ENCODE results near the gene UGT1A6. TPM values are rescaled to one million over a fixed set of nuclear protein-coding genes. Genes with fewer than 3 reads are reported as not detected.
A peak's percentile ranks its signal among the peaks of the same experiment; 100 is the strongest.

UGT1A6 gene
- total RNA-seq, 1 donor from 2014 or later = 0.13 TPM

DNA sequence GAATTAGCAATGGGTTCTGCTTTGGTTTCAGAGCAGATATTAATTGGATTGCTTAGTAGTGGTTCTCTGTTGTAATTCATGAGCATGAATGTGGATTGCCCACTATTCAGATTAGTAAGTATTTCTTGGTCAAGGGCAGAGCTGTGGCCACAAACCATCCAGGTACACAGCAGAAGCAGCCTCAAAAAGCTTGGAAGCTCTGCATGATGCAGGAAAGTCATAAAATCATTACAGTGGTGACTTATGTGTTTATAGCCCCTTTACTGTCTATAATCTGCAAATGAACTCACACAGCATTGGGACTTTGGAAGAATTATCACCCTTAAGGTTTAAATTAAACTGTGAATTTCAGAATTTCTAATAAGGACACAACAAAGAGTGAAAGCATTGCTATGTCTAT is 65.5 kb downstream of the UGT1A6 start:
- H3K4me3 ChIP-seq (ENCODE audit: low read depth, low read length) = no peak overlapping the region
- H3K27me3 ChIP-seq (ENCODE audit: control insufficient read depth, insufficient read depth, low read length) = no peaks in the 10 kb centered on the region
- DNase-seq (ENCODE audit: low read depth) = no peak
- H3K36me3 ChIP-seq (ENCODE audit: control insufficient read depth, insufficient read depth, low read length) = no peaks in the 10 kb centered on the region
- TF ChIP-seq, protein P1, sequence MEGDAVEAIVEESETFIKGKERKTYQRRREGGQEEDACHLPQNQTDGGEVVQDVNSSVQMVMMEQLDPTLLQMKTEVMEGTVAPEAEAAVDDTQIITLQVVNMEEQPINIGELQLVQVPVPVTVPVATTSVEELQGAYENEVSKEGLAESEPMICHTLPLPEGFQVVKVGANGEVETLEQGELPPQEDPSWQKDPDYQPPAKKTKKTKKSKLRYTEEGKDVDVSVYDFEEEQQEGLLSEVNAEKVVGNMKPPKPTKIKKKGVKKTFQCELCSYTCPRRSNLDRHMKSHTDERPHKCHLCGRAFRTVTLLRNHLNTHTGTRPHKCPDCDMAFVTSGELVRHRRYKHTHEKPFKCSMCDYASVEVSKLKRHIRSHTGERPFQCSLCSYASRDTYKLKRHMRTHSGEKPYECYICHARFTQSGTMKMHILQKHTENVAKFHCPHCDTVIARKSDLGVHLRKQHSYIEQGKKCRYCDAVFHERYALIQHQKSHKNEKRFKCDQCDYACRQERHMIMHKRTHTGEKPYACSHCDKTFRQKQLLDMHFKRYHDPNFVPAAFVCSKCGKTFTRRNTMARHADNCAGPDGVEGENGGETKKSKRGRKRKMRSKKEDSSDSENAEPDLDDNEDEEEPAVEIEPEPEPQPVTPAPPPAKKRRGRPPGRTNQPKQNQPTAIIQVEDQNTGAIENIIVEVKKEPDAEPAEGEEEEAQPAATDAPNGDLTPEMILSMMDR (IDR thresholded peaks at IDR 0.05; ENCODE audit: insufficient read depth, low read length, poor library complexity, severe bottlenecking) = no peak

GRCh38 chr2:233758849-233759248 is 66.2 kb downstream of the UGT1A6 start:
- no peak overlapping the region for H3K4me3 ChIP-seq (ENCODE audit: low read depth, low read length)
- DNase-seq (ENCODE audit: low read depth) = no peak
- TF ChIP-seq, protein P1 (IDR thresholded peaks at IDR 0.05; ENCODE audit: insufficient read depth, low read length, poor library complexity, severe bottlenecking) = no peak
- no peaks in the 10 kb centered on the region for H3K27me3 ChIP-seq (ENCODE audit: control insufficient read depth, insufficient read depth, low read length)
- H3K36me3 ChIP-seq (ENCODE audit: control insufficient read depth, insufficient read depth, low read length) = no peaks in the 10 kb centered on the region

GRCh38 chr2:233760043-233760442 is 67.4 kb downstream of the UGT1A6 start, which contains the start of gene UGT1A1:
TSS of gene UGT1A1 (plus strand) at chr2:233760270. CDS start at chr2:233760288, 18 bp downstream.
- Histone ChIP-seq H3K4me3 (ENCODE audit: low read depth, low read length) (no peak within 1 kb of the TSS), H3K27me3 (ENCODE audit: control insufficient read depth, insufficient read depth, low read length) (no peaks in the 10 kb centered on the region), H3K36me3 (ENCODE audit: control insufficient read depth, insufficient read depth, low read length) (no peaks in the 10 kb centered on the region)
- TF ChIP-seq, protein P1 (IDR thresholded peaks at IDR 0.05; ENCODE audit: insufficient read depth, low read length, poor library complexity, severe bottlenecking) = no peak
- DNase-seq (ENCODE audit: low read depth) = no peak

- Histone ChIP-seq H3K36me3 (ENCODE audit: control insufficient read depth, insufficient read depth, low read length) (no peaks in the 10 kb centered on the region), H3K27me3 (ENCODE audit: control insufficient read depth, insufficient read depth, low read length) (no peaks in the 10 kb centered on the region), H3K4me3 (ENCODE audit: low read depth, low read length) (no peak overlapping the region)
- no peak for DNase-seq (ENCODE audit: low read depth)
- TF ChIP-seq, protein P1 (IDR thresholded peaks at IDR 0.05; ENCODE audit: insufficient read depth, low read length, poor library complexity, severe bottlenecking) = no peak
These were observed 68.5 kb downstream of the UGT1A6 start for GRCh38 chr2:233761040-233761769.

DNA sequence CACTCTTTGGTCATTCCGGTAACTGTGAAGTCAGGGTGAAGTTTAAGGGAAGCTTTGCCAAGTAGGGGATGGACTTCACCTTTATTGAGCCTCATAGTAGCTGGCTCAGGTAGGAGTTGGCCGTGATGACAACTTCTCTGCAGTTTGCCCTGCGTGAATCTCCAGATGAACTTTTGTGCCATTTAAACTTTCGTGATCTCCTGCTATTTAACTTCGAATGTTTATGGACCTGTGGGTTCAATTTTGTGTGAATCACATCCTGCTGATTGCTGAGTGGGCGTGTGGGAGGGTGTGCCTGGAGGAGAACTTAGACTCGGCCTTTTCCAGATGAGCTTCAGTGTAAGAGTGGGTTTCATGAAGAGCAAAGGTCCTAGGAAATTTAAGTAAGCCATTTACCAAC is 71.6 kb downstream of the UGT1A6 start:
- DNase-seq (ENCODE audit: low read depth) = peak; percentile 16
- Histone ChIP-seq H3K27me3 (ENCODE audit: control insufficient read depth, insufficient read depth, low read length) (no peaks in the 10 kb centered on the region), H3K4me3 (ENCODE audit: low read depth, low read length) (no peak overlapping the region), H3K36me3 (ENCODE audit: control insufficient read depth, insufficient read depth, low read length) (no peaks in the 10 kb centered on the region)
- TF ChIP-seq, protein P1 (IDR thresholded peaks at IDR 0.05; ENCODE audit: insufficient read depth, low read length, poor library complexity, severe bottlenecking) = no peak

DNA sequence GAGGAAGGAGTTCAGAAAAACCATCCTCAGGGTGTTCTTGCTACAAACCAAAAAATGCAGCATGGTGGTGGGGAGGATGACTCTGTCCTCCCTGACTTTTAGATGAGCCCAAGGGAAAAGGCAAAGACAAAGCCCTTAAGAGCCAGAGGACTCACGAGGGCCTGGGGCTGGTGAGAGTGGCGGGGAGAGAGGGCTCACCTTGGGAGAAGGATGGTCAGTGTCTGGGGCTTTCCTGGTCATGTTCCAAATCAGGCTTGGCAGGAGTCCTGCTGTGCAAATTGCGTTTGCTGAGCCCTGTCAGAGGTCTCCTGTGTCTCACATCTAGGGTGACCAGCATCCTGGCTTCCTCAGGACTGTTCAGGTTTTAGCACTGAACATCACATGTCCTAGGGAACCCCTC is 72.1 kb downstream of the UGT1A6 start:
- H3K36me3 ChIP-seq (ENCODE audit: control insufficient read depth, insufficient read depth, low read length) = no peaks in the 10 kb centered on the region
- H3K4me3 ChIP-seq (ENCODE audit: low read depth, low read length) = no peak overlapping the region
- DNase-seq (ENCODE audit: low read depth) = no peak
- H3K27me3 ChIP-seq (ENCODE audit: control insufficient read depth, insufficient read depth, low read length) = no peaks in the 10 kb centered on the region
- TF ChIP-seq, protein P1 (IDR thresholded peaks at IDR 0.05; ENCODE audit: insufficient read depth, low read length, poor library complexity, severe bottlenecking) = no peak
